Karpas-422 (cell line): Measurements from ENCODE around the gene SFXN1. TPM values are rescaled to one million over a fixed set of nuclear protein-coding genes. Genes with fewer than 3 reads are reported as not detected.

ENCODE experiments used
- DNase-seq: peaks from one replicate; pipeline ENCODE4 v3.0.0-alpha.2; 2015
- H2AFZ ChIP-seq: fragments of 200-600 bp; sonication (generic); 2 replicates; pipeline ENCODE4 v1.6.1; 2014; ENCODE audit warnings: antibody characterized with exemption, low read length, mixed read lengths
- H3K27ac ChIP-seq: fragments of 200-600 bp; sonication (generic); 2 replicates; pipeline ENCODE4 v1.5.1; 2014; ENCODE audit warnings: mild to moderate bottlenecking, low read length, moderate library complexity
- H3K27me3 ChIP-seq: fragments of 200-600 bp; sonication (generic); 2 replicates; pipeline ENCODE4 v1.6.1; 2014; ENCODE audit warnings: low read length, mixed read lengths
- H3K36me3 ChIP-seq: fragments of 200-600 bp; sonication (generic); 2 replicates; pipeline ENCODE4 v1.6.1; 2014; ENCODE audit warnings: low read length, mixed read lengths; ENCODE audit not compliant: insufficient read depth
- H3K4me1 ChIP-seq: fragments of 200-600 bp; sonication (generic); 2 replicates; pipeline ENCODE4 v1.6.1; 2014; ENCODE audit warnings: mild to moderate bottlenecking, low read length, mixed read lengths
- H3K4me2 ChIP-seq: fragments of 200-600 bp; sonication (generic); 2 replicates; pipeline ENCODE4 v1.6.1; 2014; ENCODE audit warnings: low read length, low read depth, mild to moderate bottlenecking; ENCODE audit not compliant: poor library complexity, severe bottlenecking
- H3K4me3 ChIP-seq: fragments of 200-600 bp; sonication (generic); 2 replicates; pipeline ENCODE4 v1.5.1; 2014; ENCODE audit warnings: mild to moderate bottlenecking, antibody characterized with exemption, low read length, mixed read lengths
- H3K79me2 ChIP-seq: fragments of 200-600 bp; sonication (generic); 2 replicates; pipeline ENCODE4 v1.6.1; 2014; ENCODE audit warnings: mild to moderate bottlenecking, low read length, mixed read lengths
- H3K9ac ChIP-seq: fragments of 200-600 bp; sonication (generic); 2 replicates; pipeline ENCODE4 v1.6.0; 2014; ENCODE audit warnings: low read length
- H3K9me2 ChIP-seq: fragments of 200-600 bp; sonication (generic), shearing (Covaris generic); replicated peaks from 2 replicates; pipeline ENCODE4 v1.6.0; 2014; ENCODE audit warnings: mild to moderate bottlenecking, low read length, moderate library complexity; ENCODE audit not compliant: insufficient read depth
- H3K9me3 ChIP-seq: fragments of 300-700, 200-600 bp; sonication (generic); 2 replicates; pipeline ENCODE4 v1.6.1; 2014; ENCODE audit warnings: low read length, mixed read lengths
- H4K20me1 ChIP-seq: fragments of 200-600 bp; sonication (generic); 2 replicates; pipeline ENCODE4 v1.6.1; 2014; ENCODE audit warnings: mild to moderate bottlenecking, antibody characterized with exemption, low read length, low read depth; ENCODE audit not compliant: insufficient read depth
- total RNA-seq: library from RNA; depleted of rRNA; stranded (reverse); fragments of >200 nt; shearing (Covaris generic); gene quantifications from 2 replicates; pipeline ENCODE4 v1.2.3, GENCODE V29; 2014; ENCODE audit warnings: low replicate concordance

Gene SFXN1
- total RNA-seq, 1 experiment from 2014 or later = 87.3 TPM

GRCh38 chr5:175542232-175542965, 64.0 kb downstream of the SFXN1 start:
- Histone ChIP-seq H3K4me1 (no peaks in the 10 kb centered on the region), H3K36me3 (no peaks in the 10 kb centered on the region), H3K9me2 (no peaks in the 10 kb centered on the region), H3K4me2 (no peak overlapping the region), H3K79me2 (no peaks in the 10 kb centered on the region), H3K9ac (no peak overlapping the region), H2AFZ (no peak overlapping the region), H3K4me3 (no peak overlapping the region), H3K27me3 (no peaks in the 10 kb centered on the region), H3K27ac (no peak overlapping the region), H4K20me1 (no peaks in the 10 kb centered on the region), H3K9me3 (no peaks in the 10 kb centered on the region)
- no peak for DNase-seq

- Histone ChIP-seq H3K4me1 (no peaks in the 10 kb centered on the region), H3K4me3 (no peak overlapping the region), H3K9me2 (no peaks in the 10 kb centered on the region), H4K20me1 (no peaks in the 10 kb centered on the region), H2AFZ (no peak overlapping the region), H3K4me2 (no peak overlapping the region), H3K27me3 (no peaks in the 10 kb centered on the region), H3K9ac (no peak overlapping the region), H3K27ac (no peak overlapping the region), H3K36me3 (no peaks in the 10 kb centered on the region), H3K9me3 (no peaks in the 10 kb centered on the region), H3K79me2 (no peaks in the 10 kb centered on the region)
- DNase-seq = no peak
These were observed 64.5 kb downstream of the SFXN1 start for GRCh38 chr5:175542966-175543235.

GRCh38 chr5:175544108-175544511, 65.8 kb downstream of the SFXN1 start:
- no peaks in the 10 kb centered on the region for H3K36me3 ChIP-seq
- H4K20me1 ChIP-seq = no peaks in the 10 kb centered on the region
- no peak overlapping the region for H3K27ac ChIP-seq
- no peak overlapping the region for H3K4me3 ChIP-seq
- no peaks in the 10 kb centered on the region for H3K9me3 ChIP-seq
- no peaks in the 10 kb centered on the region for H3K9me2 ChIP-seq
- no peaks in the 10 kb centered on the region for H3K4me1 ChIP-seq
- no peak overlapping the region for H3K9ac ChIP-seq
- H3K79me2 ChIP-seq = no peaks in the 10 kb centered on the region
- no peak for DNase-seq
- no peak overlapping the region for H3K4me2 ChIP-seq
- H2AFZ ChIP-seq = no peak overlapping the region
- no peaks in the 10 kb centered on the region for H3K27me3 ChIP-seq

- Histone ChIP-seq H3K4me2 (no peak overlapping the region), H3K36me3 (no peaks in the 10 kb centered on the region), H3K27ac (no peak overlapping the region), H3K9me3 (no peaks in the 10 kb centered on the region), H3K4me3 (no peak overlapping the region), H3K27me3 (no peaks in the 10 kb centered on the region), H3K9ac (no peak overlapping the region), H3K9me2 (no peaks in the 10 kb centered on the region), H4K20me1 (no peaks in the 10 kb centered on the region), H3K79me2 (no peaks in the 10 kb centered on the region), H2AFZ (no peak overlapping the region), H3K4me1 (no peaks in the 10 kb centered on the region)
- DNase-seq = no peak
These were observed 66.2 kb downstream of the SFXN1 start for GRCh38 chr5:175544586-175544985.

GRCh38 chr5:175547842-175548241, 69.5 kb downstream of the SFXN1 start:
- Histone ChIP-seq H3K4me3 (no peak overlapping the region), H3K9me3 (no peaks in the 10 kb centered on the region), H3K79me2 (no peaks in the 10 kb centered on the region), H2AFZ (no peak overlapping the region), H3K4me1 (no peaks in the 10 kb centered on the region), H3K36me3 (no peaks in the 10 kb centered on the region), H3K9me2 (no peaks in the 10 kb centered on the region), H4K20me1 (no peaks in the 10 kb centered on the region), H3K9ac (no peak overlapping the region), H3K4me2 (no peak overlapping the region), H3K27me3 (no peaks in the 10 kb centered on the region), H3K27ac (no peak overlapping the region)
- no peak for DNase-seq

- no peak for DNase-seq
- H3K4me1 ChIP-seq = no peaks in the 10 kb centered on the region
- H3K27me3 ChIP-seq = no peaks in the 10 kb centered on the region
- no peak overlapping the region for H3K4me2 ChIP-seq
- no peaks in the 10 kb centered on the region for H4K20me1 ChIP-seq
- H3K9ac ChIP-seq = no peak overlapping the region
- no peak overlapping the region for H3K4me3 ChIP-seq
- no peaks in the 10 kb centered on the region for H3K36me3 ChIP-seq
- H3K79me2 ChIP-seq = no peaks in the 10 kb centered on the region
- H3K27ac ChIP-seq = no peak overlapping the region
- H2AFZ ChIP-seq = no peak overlapping the region
- no peaks in the 10 kb centered on the region for H3K9me2 ChIP-seq
- H3K9me3 ChIP-seq = no peaks in the 10 kb centered on the region
These were observed 70.4 kb downstream of the SFXN1 start for GRCh38 chr5:175548626-175549311.

- Histone ChIP-seq H3K9me3 (no peaks in the 10 kb centered on the region), H3K79me2 (no peaks in the 10 kb centered on the region), H3K27me3 (no peaks in the 10 kb centered on the region), H3K36me3 (no peaks in the 10 kb centered on the region), H3K9me2 (no peaks in the 10 kb centered on the region), H3K4me3 (no peak overlapping the region), H3K9ac (no peak overlapping the region), H3K27ac (no peak overlapping the region), H3K4me1 (no peaks in the 10 kb centered on the region), H4K20me1 (no peaks in the 10 kb centered on the region), H2AFZ (no peak overlapping the region), H3K4me2 (no peak overlapping the region)
- peak; percentile 33 for DNase-seq
These were observed 71.9 kb downstream of the SFXN1 start for GRCh38 chr5:175550055-175550805.

- Histone ChIP-seq H4K20me1 (no peaks in the 10 kb centered on the region), H2AFZ (no peak overlapping the region)
- DNase-seq = no peak
These were observed 72.9 kb downstream of the SFXN1 start for GRCh38 chr5:175551266-175551665.

More at GRCh38 chr5:175551266-175551665, 72.9 kb downstream of the SFXN1 start:
- H3K9ac ChIP-seq = no peak overlapping the region
- H3K27ac ChIP-seq = no peak overlapping the region
- H3K9me2 ChIP-seq = no peaks in the 10 kb centered on the region
- H3K4me3 ChIP-seq = no peak overlapping the region
- H3K9me3 ChIP-seq = no peaks in the 10 kb centered on the region
- H3K4me2 ChIP-seq = no peak overlapping the region
- H3K27me3 ChIP-seq = no peaks in the 10 kb centered on the region
- H3K79me2 ChIP-seq = no peaks in the 10 kb centered on the region
- no peaks in the 10 kb centered on the region for H3K4me1 ChIP-seq
- H3K36me3 ChIP-seq = no peaks in the 10 kb centered on the region
